Ascending aorta (tissue), 2 donors: ENCODE data around the gene RP9. TPM values are rescaled to one million over a fixed set of nuclear protein-coding genes. Genes with fewer than 3 reads are reported as not detected.

Experiments used
- DNase-seq, 2 donors: peaks; one replicate each; pipeline ENCODE4 v3.0.0-alpha.2; 2019; ENCODE audit warnings: low spot score in 2 of 2
- H3K27ac ChIP-seq, 2 donors: fragments of 200-600 bp; sonication (generic); one replicate each; pipeline ENCODE4 v1.5.1; 2016 to 2017; ENCODE audit warnings: mild to moderate bottlenecking in 1 of 2
- H3K27me3 ChIP-seq: fragments of 200-600 bp; sonication (generic); one replicate; pipeline ENCODE4 v1.5.1; 2017
- H3K36me3 ChIP-seq, 2 donors: fragments of 200-600 bp; sonication (generic); one replicate each; pipeline ENCODE4 v1.5.1; 2016
- H3K4me1 ChIP-seq, 2 donors: fragments of 200-600 bp; sonication (generic); one replicate each; pipeline ENCODE4 v1.5.1; 2016 to 2017; ENCODE audit warnings: mild to moderate bottlenecking in 1 of 2
- H3K4me3 ChIP-seq, 2 donors: fragments of 200-600 bp; sonication (generic); one replicate each; pipeline ENCODE4 v1.5.1; 2016 to 2017; ENCODE audit warnings: mild to moderate bottlenecking in 1 of 2
- H3K9me3 ChIP-seq, 2 donors: fragments of 200-600 bp; sonication (generic); one replicate each; pipeline ENCODE4 v1.5.1; 2016
- intact Hi-C: fragments of 100-400 bp; cut with DNase I; formaldehyde crosslinking; loops from one replicate; pipeline ENCODE4 v1.15.1; 2023
- total RNA-seq: library from RNA; depleted of rRNA; stranded (reverse); fragments of >200 nt; gene quantifications from one replicate; pipeline ENCODE4 v1.1.0, GENCODE V29; 2016
- TF ChIP-seq, protein P1 (sequence below), 3 experiments: fragments of 200-600 bp in 2 of 3; fragments of 450-650 bp in 1 of 3; sonication (generic) in 2 of 3; IDR thresholded peaks; one replicate each; pipeline ENCODE4 v1.5.1; 2016 to 2019; ENCODE audit warnings: antibody characterized with exemption in 3 of 3, mild to moderate bottlenecking in 1 of 3, moderate library complexity in 1 of 3

Gene RP9
- total RNA-seq, 1 donor from 2014 or later = 2.8 TPM

DNA sequence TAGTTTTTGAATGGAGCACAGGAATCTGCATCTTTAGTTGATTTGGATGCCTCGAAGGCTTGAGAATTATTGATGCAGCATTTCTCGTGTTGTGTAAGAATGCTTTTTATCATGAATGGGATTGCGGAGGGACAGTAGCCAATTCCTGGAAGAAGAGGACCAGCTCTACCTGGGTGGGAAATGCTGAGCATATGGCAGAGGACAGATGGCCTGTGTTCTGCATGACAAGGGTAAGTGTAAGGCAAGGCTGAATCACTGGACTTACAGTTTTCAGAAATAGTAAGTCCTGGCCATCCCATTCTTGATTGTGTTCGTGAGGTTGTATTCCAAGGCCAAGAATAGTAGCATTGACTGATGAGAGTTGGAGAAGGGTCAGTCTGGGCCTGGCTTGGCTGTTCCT is 15.9 kb downstream of the RP9 start:
- H3K27ac ChIP-seq = no peak overlapping the region
- TF ChIP-seq, protein P1, sequence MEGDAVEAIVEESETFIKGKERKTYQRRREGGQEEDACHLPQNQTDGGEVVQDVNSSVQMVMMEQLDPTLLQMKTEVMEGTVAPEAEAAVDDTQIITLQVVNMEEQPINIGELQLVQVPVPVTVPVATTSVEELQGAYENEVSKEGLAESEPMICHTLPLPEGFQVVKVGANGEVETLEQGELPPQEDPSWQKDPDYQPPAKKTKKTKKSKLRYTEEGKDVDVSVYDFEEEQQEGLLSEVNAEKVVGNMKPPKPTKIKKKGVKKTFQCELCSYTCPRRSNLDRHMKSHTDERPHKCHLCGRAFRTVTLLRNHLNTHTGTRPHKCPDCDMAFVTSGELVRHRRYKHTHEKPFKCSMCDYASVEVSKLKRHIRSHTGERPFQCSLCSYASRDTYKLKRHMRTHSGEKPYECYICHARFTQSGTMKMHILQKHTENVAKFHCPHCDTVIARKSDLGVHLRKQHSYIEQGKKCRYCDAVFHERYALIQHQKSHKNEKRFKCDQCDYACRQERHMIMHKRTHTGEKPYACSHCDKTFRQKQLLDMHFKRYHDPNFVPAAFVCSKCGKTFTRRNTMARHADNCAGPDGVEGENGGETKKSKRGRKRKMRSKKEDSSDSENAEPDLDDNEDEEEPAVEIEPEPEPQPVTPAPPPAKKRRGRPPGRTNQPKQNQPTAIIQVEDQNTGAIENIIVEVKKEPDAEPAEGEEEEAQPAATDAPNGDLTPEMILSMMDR (IDR thresholded peaks at IDR 0.05) = no peak
- intact Hi-C loops = no loop called here
- no peak overlapping the region for H3K4me3 ChIP-seq
- DNase-seq = no peak
- no peaks in the 10 kb centered on the region for H3K4me1 ChIP-seq
- H3K9me3 ChIP-seq = no peaks in the 10 kb centered on the region
- H3K36me3 ChIP-seq = peaks cover 36 to 38% of the 10 kb centered on the region in 2 donors
- H3K27me3 ChIP-seq = no peaks in the 10 kb centered on the region

DNA sequence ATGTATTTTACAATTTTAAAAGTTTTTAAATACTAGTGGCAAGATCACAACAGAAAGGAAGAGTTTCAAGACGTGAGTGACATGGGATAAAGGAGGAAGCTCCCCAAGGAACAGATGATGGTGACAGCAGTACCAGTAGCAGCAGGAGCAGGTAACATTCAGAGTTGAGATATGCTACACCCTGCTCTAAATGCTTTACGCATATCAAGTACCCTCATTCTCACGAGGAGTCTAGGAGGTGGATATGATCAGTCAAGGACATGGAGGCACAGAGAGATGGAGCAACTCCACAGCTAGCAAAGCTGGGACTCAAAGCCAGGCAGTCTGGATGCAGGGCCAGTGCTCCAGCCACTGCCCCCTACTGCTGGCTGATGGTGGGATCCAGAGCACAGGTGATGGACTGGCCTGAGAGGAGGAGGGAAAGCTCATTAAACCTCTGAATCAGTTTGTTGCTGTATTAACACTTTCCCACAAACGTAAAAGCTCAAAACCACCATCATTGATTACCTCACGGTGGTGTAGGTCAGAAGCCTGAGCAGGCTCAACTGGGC is 17.5 kb downstream of the RP9 start:
- intact Hi-C loops = no loop called here
- no peak overlapping the region for H3K27ac ChIP-seq
- H3K4me1 ChIP-seq = no peaks in the 10 kb centered on the region
- H3K4me3 ChIP-seq = no peak overlapping the region
- DNase-seq = no peak
- no peaks in the 10 kb centered on the region for H3K9me3 ChIP-seq
- H3K36me3 ChIP-seq = peaks cover 21 to 25% of the 10 kb centered on the region in 2 donors
- no peaks in the 10 kb centered on the region for H3K27me3 ChIP-seq
- TF ChIP-seq, protein P1 (IDR thresholded peaks at IDR 0.05) = no peak

DNA sequence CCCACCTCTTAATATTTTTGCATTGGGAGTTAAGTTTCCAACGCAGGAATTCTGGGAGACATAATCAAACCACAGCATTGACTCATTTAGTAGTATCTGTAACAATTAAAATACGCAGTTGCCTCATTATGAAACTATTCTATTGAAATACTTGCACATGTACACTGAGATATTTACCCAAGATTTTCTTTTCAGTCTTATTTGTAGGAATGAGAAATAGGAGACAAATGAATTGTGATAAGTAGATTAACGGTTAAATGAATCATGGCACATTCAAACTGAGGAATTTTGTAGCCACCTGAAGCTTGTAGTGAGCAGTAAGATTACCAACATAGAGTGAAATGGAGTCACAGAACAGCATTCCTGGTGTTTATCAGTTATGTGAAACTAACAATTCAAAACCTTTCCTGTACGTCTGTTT is 18.1 kb downstream of the RP9 start:
- Histone ChIP-seq H3K36me3 (peaks cover 15 to 19% of the 10 kb centered on the region in 2 donors), H3K9me3 (no peaks in the 10 kb centered on the region), H3K27ac (no peak overlapping the region), H3K4me3 (no peak overlapping the region), H3K4me1 (no peaks in the 10 kb centered on the region), H3K27me3 (no peaks in the 10 kb centered on the region)
- intact Hi-C loops = no loop called here
- no peak for DNase-seq
- TF ChIP-seq, protein P1 (IDR thresholded peaks at IDR 0.05) = no peak

DNA sequence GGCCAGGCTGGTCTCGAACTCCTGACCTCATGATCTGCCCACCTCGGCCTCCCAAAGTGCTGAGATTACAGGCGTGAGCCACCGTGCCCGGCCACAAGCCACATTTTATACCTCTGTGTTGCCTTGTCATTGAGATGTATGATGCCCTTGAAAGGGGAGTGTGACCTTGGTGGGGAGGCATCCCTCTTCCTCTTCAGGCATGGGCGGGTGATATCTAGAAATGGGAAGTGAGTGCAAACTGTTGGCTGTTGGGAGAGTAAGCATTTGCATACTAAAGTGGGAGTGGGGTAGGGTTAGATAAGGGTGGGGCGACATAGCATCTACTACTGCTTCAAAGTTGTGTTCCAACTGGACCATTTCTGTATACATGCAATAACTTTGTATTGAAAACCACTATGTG is 20.1 kb downstream of the RP9 start:
- H3K9me3 ChIP-seq = no peaks in the 10 kb centered on the region
- TF ChIP-seq, protein P1 (IDR thresholded peaks at IDR 0.05) = no peak
- peaks cover 3 to 4% of the 10 kb centered on the region in 2 donors for H3K36me3 ChIP-seq
- intact Hi-C loops = no loop called here
- no peak for DNase-seq
- H3K27ac ChIP-seq = no peak overlapping the region
- H3K27me3 ChIP-seq = no peaks in the 10 kb centered on the region
- H3K4me1 ChIP-seq = no peaks in the 10 kb centered on the region
- H3K4me3 ChIP-seq = no peak overlapping the region

DNA sequence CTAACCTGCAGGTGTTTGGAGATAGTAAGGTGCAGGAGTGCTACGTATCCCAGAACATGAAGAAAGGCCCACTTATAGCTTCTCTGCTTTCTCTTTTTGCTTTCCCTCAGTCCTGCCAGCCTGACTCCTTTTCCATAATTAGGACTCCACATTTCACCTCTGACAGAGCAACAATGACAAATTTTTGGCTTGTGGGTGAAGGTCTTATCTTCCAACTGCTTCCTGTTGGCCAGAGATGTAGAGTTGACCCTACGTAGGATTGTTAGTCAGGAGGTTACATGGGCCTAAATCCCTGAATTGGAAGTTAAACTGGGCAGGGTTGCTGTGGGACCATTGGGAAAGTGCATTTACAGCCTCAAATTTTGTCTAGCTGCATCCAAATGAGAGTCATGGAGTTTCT is 21.3 kb downstream of the RP9 start:
- intact Hi-C loops = no loop called here
- Histone ChIP-seq H3K27me3 (no peaks in the 10 kb centered on the region), H3K4me1 (no peaks in the 10 kb centered on the region), H3K36me3 (no peaks in the 10 kb centered on the region), H3K4me3 (no peak overlapping the region), H3K9me3 (no peaks in the 10 kb centered on the region), H3K27ac (no peak overlapping the region)
- DNase-seq = no peak
- TF ChIP-seq, protein P1 (IDR thresholded peaks at IDR 0.05) = no peak

DNA sequence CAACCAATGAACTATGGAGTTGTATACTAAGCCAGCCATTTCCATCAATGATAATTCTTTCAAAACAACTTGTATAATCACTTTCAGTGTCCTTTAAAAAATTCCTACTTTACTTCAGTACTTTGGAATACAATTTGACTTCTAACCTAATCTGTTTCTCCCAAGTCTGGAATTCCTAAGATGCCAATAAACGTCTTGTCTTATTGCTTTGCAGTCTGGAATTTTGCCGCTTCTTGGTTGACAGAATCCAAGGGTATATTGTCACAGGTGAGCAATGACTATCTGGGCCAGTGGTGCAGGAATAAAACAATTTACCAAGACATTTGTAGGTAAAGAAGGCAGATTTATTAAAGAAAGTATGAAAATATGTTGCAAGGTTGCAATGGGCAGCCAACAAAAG is 21.8 kb downstream of the RP9 start:
- Histone ChIP-seq H3K27me3 (no peaks in the 10 kb centered on the region), H3K4me1 (no peaks in the 10 kb centered on the region), H3K27ac (no peak overlapping the region), H3K9me3 (no peaks in the 10 kb centered on the region), H3K4me3 (no peak overlapping the region), H3K36me3 (no peaks in the 10 kb centered on the region)
- intact Hi-C loops = no loop called here
- no peak for DNase-seq
- TF ChIP-seq, protein P1 (IDR thresholded peaks at IDR 0.05) = no peak
